Omental fat pad (tissue), 4 donors: Measurements from ENCODE around the gene RNF40. TPM values are rescaled to one million over a fixed set of nuclear protein-coding genes. Genes with fewer than 3 reads are reported as not detected.
"Not testable (repeated sequence)": the region's sequence is repeated elsewhere in the genome, so short reads cannot be mapped to it uniquely, and the experiment has no call there.

ENCODE experiments used
- ATAC-seq: fragments of 150-250 bp; one replicate; pipeline ENCODE4 v1.9.1; 2016; ENCODE audit warnings: mild to moderate bottlenecking, moderate library complexity; ENCODE audit not compliant: low FRiP score
- DNase-seq: peaks from one replicate; pipeline ENCODE4 v3.0.0-alpha.2; 2019; ENCODE audit warnings: low spot score
- total RNA-seq, 4 donors: library from RNA; depleted of rRNA; stranded (reverse); fragments of >200 nt; gene quantifications; one replicate each; pipeline ENCODE4 v1.1.0, GENCODE V29; 2016
- TF ChIP-seq, protein P1 (sequence below), 3 donors: fragments of 450-650 bp; IDR thresholded peaks; one replicate each; pipeline ENCODE4 v1.5.1; 2016 to 2017; ENCODE audit warnings: antibody characterized with exemption in 3 of 3, mild to moderate bottlenecking in 3 of 3, moderate library complexity in 2 of 3

The RNF40 gene
- total RNA-seq, 4 donors from 2014 or later: 53.9 to 77.7 (median 69.5) TPM

DNA sequence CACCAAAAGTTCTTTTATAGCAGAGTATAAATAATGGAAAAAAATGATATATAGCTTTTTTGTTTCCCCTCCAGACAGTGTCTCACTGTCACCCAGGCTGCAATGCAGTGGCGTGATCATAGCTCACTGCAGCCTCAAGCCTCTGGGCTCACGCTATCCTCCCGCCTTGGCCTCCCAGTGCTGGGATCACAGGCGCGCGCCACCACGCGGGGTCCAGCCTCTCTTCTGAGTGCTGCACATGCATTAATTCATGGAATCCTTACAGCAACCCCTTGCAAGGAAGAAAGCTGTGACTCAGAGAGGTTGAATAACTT lies 42.9 kb downstream of the RNF40 start:
- no peak for ATAC-seq
- TF ChIP-seq, protein P1, sequence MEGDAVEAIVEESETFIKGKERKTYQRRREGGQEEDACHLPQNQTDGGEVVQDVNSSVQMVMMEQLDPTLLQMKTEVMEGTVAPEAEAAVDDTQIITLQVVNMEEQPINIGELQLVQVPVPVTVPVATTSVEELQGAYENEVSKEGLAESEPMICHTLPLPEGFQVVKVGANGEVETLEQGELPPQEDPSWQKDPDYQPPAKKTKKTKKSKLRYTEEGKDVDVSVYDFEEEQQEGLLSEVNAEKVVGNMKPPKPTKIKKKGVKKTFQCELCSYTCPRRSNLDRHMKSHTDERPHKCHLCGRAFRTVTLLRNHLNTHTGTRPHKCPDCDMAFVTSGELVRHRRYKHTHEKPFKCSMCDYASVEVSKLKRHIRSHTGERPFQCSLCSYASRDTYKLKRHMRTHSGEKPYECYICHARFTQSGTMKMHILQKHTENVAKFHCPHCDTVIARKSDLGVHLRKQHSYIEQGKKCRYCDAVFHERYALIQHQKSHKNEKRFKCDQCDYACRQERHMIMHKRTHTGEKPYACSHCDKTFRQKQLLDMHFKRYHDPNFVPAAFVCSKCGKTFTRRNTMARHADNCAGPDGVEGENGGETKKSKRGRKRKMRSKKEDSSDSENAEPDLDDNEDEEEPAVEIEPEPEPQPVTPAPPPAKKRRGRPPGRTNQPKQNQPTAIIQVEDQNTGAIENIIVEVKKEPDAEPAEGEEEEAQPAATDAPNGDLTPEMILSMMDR (IDR thresholded peaks at IDR 0.05): no peak
- DNase-seq: no peak

DNA sequence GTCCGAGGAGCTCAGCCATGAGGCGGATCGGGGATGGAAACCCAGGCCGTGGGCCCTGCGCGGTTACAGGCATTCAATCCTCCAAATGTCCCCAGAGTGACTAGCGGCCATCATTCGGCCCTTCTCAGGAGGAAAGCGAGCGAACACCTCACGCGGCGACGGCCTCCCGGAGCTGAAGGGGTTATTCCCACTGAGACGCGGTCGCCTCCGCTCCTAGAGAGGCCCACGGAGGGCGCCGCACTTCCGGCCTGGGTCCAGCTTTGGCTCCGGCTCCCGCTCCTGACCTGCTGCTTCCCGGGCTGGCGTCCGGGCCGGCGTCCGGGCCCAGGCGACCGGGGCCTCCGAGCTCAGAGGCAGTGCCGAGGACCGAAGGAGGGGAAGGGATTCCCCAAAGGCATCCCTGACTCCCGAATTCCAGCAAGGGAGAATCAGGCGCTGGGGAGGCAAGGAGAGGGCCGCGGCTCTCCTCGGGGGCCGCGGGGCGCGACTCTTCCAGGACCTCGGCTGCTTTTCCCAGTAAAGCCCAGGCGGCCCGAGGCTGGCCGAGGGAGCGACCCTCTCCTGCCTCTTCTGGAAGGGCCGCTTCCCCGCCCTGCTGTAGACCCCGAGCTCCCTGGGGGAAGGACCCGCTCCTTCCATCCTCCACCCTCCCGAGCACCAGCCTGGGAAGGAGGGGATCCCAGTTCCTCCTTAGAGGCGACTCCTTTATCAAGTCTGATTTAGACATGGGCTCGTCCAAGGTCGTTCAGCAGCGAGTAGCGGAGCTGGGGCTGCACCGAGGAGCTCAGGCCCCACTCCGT lies 43.4 kb downstream of the RNF40 start:
- peak; percentile 96 for ATAC-seq
- DNase-seq: peak; percentile 52
- TF ChIP-seq, protein P1 (IDR thresholded peaks at IDR 0.05): no peak

DNA sequence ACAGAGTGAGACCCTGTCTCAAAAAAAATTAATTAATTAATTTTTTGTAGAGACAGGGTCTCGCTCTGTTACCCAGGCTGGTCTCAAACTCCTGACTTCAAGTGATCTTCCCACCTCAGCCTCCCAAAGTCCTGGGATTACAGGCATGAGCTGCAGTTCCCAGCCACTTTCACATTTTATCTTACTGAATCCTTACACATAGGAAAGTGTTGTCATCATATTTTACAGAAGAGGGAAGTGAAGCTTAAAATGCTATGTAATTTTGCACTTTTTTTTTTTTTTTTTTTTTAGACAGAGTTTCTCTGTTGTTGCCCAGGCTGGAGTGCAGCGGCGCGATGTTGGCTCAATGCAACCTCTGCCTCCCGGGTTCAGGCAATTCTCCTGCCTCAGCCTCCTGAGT lies 46.0 kb downstream of the RNF40 start:
- ATAC-seq: no peak
- TF ChIP-seq, protein P1 (IDR thresholded peaks at IDR 0.05): no peak
- DNase-seq: no peak

DNA sequence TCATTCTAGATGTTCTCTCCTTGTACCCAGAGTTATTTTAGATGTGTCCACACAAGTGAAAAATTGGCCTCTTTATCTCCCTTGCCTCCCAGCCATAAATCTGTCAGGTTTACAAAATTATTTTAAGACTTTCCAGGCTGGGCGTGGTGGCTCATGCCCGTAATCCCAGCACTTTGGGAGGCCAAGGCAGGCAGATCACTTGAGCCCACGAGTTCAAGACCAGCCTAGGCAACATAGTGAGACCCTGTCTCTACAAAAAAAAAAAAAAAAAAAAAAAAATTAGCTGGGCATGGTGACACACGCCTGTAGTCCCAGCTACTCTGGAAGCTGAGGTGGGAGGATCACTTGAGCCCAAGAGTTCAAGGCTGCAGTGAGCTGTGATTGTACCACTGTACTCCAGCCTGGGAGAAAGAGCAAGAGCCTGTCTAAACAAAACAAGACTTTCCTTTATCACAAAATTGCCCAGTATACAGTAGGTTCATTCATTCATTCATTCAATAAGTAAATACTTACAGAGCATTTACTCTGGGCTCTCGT lies 46.8 kb downstream of the RNF40 start:
- not testable (repeated sequence) for DNase-seq, ATAC-seq

DNA sequence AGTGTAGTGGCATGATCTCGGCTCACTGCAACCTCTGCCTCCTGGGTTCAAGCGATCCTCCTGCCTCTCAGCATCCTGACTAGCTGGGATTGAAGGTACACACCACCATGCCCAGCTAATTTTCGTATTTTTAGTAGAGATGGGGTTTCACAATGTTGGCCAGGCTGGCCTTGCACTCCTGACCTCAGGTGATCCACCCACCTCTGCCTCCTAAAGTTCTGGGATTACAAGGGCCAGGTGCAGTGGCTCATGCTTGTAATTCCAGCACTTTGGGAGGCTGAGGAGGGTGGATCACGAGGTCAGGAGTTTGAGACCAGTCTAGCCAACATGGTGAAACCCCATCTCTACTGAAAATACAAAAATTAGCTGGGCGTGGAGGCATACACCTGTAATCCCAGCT lies 47.6 kb downstream of the RNF40 start:
- ATAC-seq, DNase-seq: not testable (repeated sequence)

DNA sequence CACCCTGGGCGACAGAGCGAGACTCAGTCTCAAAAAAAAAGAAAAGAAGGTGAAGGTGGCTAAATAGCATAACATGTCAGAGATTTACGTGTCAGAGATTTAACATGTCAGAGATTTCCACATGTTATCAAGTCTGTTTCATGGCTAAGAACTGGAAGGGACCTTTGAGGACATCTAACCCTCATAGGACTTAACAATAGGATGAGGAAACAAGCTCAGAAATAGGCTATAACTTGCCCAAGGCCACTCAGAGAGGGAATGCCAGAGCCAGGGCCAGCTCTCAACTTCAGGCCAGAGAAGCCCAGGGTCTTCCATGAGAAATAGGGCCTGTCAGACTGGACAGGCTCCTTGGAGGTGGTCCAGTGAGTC lies 51.7 kb downstream of the RNF40 start:
- peak; percentile 12 for ATAC-seq

DNA sequence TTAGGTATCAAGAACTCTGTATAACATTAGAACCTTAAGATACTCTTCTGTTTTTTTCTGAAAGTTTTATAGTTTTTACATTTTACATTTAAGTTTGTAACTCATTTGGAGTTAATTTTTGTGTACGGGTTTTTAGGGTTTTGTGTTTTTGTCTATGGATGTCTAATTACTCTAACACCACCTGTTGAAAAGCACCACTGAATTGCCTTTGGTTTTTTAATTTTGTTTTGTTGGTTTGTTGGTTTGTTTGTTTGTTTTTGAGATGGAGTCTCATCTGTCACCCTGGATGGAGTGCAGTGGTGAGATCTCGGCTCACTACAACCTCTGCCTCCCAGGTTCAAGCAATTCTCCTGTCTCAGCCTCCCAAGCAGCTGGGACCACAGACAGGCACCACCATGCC lies 54.6 kb downstream of the RNF40 start:
- TF ChIP-seq, protein P1 (IDR thresholded peaks at IDR 0.05): no peak
- ATAC-seq: no peak

More for the DNA sequence above, 51.7 kb downstream of the RNF40 start:
- no peak for DNase-seq
- TF ChIP-seq, protein P1 (IDR thresholded peaks at IDR 0.05): no peak

DNA sequence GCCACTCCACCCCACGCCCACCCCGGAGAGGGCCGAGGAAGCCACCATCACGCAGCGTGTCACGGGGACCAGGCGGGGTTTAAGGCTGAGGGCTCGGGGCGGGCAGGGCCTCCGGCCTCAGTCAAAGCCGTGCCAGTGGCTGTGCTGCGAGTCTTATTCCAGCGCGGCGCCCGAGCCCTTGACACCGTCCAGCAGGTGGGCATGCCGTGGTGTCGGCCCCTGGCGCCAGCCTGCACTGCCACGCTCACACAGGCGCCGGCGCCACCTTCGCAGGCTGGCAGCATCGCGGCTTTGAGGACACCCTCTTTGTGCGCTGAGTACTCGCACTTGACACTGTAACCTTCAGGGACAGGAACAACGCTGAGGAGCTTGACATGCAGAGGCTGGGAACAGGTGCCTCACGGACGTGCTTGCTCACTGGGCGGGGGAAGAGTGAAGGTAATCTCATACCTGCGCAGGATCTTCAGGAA lies 58.9 kb downstream of the RNF40 start:
- TF ChIP-seq, protein P1 (IDR thresholded peaks at IDR 0.05): no peak
- DNase-seq: no peak
- ATAC-seq: no peak

More for the DNA sequence above, 54.6 kb downstream of the RNF40 start:
- DNase-seq: no peak

DNA sequence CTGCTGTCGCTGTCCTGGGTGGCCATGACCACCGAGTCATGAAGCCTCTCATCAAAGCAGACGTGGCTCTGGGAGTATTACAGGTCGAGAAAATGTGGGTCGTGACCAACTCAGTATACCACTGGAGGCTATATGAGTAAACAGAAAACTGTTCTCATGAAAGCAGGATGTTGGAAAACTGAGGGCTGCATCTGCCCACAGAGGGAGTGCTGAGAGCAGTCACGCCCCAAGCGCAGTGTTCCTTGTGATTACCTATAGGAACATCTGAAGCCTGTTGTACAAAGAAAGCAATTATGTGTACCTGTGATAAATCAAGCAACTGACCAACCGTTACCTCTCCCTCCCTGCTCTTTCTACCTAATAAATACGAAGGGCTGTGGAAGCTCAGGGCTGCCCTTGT lies 59.3 kb downstream of the RNF40 start:
- not testable (repeated sequence) for DNase-seq, ATAC-seq
